Measurements from ENCODE around the gene FOXC1. TPM values are rescaled to one million over a fixed set of nuclear protein-coding genes. Genes with fewer than 3 reads are reported as not detected.

Gene FOXC1
- total RNA-seq, 1 donor from 2014 or later: 2.3 TPM

DNA sequence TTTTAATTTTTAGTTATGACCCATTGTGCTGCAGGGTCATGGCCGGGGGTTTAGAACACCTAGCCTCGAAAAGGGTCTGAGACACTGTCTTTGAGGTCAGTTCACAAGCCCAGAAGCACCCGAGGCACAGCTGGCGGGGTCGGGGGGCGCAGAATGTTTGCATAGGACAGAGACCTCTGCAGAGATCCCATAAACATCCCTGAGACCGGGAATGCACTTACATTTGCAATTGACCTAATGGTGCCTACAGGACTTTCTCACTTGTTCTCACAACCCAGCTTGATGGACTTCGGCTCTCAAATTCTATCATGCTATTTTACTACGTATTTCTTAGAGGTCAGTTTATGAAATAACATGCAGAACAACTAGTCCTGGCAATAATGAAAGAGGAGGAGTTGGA, 33.5 kb upstream of the FOXC1 start:
- no peak for ATAC-seq
- no peaks in the 10 kb centered on the region for H3K27me3 ChIP-seq (ENCODE audit: low read depth)
- no peak for DNase-seq
- H3K4me3 ChIP-seq: no peak overlapping the region
- peak overlapping the region; percentile 62 for H3K27ac ChIP-seq
- H3K36me3 ChIP-seq: no peaks in the 10 kb centered on the region
- H3K4me1 ChIP-seq: no peaks in the 10 kb centered on the region
- intact Hi-C loops (cut with DNase I): no loop called here
- peaks cover 5% of the 10 kb centered on the region for H3K9me3 ChIP-seq
- TF ChIP-seq, protein P1, sequence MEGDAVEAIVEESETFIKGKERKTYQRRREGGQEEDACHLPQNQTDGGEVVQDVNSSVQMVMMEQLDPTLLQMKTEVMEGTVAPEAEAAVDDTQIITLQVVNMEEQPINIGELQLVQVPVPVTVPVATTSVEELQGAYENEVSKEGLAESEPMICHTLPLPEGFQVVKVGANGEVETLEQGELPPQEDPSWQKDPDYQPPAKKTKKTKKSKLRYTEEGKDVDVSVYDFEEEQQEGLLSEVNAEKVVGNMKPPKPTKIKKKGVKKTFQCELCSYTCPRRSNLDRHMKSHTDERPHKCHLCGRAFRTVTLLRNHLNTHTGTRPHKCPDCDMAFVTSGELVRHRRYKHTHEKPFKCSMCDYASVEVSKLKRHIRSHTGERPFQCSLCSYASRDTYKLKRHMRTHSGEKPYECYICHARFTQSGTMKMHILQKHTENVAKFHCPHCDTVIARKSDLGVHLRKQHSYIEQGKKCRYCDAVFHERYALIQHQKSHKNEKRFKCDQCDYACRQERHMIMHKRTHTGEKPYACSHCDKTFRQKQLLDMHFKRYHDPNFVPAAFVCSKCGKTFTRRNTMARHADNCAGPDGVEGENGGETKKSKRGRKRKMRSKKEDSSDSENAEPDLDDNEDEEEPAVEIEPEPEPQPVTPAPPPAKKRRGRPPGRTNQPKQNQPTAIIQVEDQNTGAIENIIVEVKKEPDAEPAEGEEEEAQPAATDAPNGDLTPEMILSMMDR (IDR thresholded peaks at IDR 0.05): no peak

DNA sequence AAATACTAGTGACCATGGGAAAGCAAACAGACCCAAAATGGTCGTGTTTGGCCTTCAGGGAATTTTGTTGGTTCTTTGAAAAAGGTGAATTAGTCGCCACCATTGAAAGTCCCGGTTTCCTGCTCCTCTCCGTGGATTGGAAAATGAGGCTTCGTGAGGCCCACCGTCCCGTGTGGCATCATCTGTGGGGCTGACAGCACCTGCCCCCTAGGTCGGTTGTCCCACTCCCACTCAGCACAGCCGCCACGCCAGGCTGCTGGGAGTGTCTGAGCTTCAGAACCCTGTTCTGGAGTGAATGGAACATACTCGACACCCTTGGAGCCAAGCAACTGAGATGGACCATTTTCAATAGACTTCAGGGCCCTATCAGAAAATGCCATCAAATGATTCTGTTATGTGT, 33.0 kb upstream of the FOXC1 start:
- Histone ChIP-seq H3K36me3 (no peaks in the 10 kb centered on the region), H3K4me1 (no peaks in the 10 kb centered on the region), H3K4me3 (no peak overlapping the region), H3K27ac (no peak overlapping the region), H3K27me3 (ENCODE audit: low read depth) (no peaks in the 10 kb centered on the region), H3K9me3 (no peaks in the 10 kb centered on the region)
- DNase-seq (no peak), ATAC-seq (no peak)
- TF ChIP-seq, protein P1 (IDR thresholded peaks at IDR 0.05): no peak
- intact Hi-C loops (cut with DNase I): no loop called here

DNA sequence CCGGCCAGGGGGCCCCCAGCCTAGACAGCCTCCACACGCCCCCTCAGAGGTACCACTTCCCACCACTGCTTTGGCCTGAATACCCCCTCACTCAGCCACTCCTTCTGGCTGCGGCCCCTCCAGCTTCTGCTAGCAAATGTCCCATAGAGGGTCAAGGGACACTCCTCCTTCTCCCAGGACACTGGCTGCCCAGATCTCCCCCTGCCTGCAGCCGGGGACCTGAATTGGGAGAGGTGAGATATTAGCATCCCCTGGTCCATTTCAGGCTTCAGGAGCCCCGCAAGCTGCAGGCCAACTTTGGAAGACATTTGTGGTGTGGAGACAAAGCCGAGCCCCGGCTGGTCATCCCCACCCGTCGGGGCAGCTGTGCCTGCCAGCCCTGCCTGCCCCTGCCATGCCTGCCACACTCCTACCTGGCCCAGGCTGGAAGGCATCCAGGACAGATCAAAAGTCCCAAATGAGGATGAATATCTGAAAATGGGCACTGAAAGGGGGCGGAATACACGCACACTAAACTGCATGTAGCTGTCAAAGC, 32.5 kb upstream of the FOXC1 start:
- no peaks in the 10 kb centered on the region for H3K4me1 ChIP-seq
- no peak for DNase-seq
- intact Hi-C loops (cut with DNase I): no loop called here
- no peak for ATAC-seq
- TF ChIP-seq, protein P1 (IDR thresholded peaks at IDR 0.05): no peak
- no peak overlapping the region for H3K4me3 ChIP-seq
- H3K36me3 ChIP-seq: no peaks in the 10 kb centered on the region
- no peak overlapping the region for H3K27ac ChIP-seq
- no peaks in the 10 kb centered on the region for H3K9me3 ChIP-seq
- no peaks in the 10 kb centered on the region for H3K27me3 ChIP-seq (ENCODE audit: low read depth)

DNA sequence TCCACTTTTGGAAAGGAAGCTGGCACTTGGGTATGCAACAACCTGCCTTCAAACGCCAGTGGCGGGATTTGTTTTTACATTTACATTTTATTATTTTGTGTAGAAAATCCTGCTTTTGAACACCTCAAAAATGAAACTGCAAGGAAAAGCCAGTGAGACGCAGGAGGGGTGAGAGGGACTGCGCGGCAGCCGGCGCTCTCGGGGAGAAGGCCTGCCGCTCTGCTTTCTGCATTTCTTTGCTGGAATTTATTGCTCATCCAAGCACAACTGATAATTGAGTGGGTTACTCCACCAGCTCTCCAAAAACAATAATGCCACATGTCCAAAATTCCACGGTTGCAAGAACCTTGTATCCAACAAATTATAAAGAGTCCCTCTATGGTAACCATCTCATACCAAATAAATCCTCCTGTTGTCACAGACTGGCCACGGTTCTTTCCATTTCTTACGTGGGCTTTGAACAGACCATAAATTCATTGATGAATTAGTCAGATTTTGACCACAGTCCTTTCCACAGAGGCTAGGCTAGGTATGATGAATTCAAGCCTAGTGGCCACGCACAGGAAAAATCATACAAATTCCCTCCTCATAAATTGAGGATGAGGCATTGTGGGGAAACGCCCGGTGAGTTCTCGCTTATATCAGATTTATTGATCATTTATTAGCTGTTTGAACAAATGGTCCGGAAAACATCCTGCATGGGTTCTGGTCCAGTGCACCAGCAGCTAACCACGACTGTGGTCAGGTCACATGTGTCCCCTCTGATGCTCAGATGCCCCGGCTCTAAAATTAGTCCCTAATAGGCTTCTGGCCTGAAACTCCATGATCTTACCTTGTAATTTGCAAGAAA, 31.6 kb upstream of the FOXC1 start:
- ATAC-seq (no peak), DNase-seq (no peak)
- H3K4me3 ChIP-seq: no peak overlapping the region
- no peaks in the 10 kb centered on the region for H3K36me3 ChIP-seq
- no peaks in the 10 kb centered on the region for H3K4me1 ChIP-seq
- TF ChIP-seq, protein P1 (IDR thresholded peaks at IDR 0.05): no peak
- H3K9me3 ChIP-seq: no peaks in the 10 kb centered on the region
- no peaks in the 10 kb centered on the region for H3K27me3 ChIP-seq (ENCODE audit: low read depth)
- H3K27ac ChIP-seq: no peak overlapping the region
- intact Hi-C loops (cut with DNase I): no loop called here

DNA sequence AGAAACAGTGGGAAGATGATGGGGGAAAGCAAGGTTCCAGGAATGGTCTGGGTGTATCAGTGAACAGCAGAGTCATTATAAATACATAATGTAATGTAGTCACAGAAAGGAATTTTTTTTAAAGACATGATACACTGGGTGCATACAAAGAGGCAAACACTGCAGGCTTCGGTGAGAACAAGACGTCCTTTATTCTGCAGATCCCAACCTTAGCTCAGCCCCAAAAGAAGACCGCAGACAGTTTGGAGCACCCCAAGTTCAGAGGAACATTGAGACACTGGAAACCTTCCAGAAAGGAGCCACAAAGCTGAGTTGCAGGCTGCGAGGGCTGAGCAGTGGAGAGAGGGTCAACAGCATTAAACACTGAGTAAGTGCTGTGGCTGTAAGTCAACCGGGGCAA, 30.6 kb upstream of the FOXC1 start:
- H3K9me3 ChIP-seq: no peaks in the 10 kb centered on the region
- H3K36me3 ChIP-seq: no peaks in the 10 kb centered on the region
- no peak overlapping the region for H3K4me3 ChIP-seq
- H3K27ac ChIP-seq: no peak overlapping the region
- H3K27me3 ChIP-seq (ENCODE audit: low read depth): no peaks in the 10 kb centered on the region
- no peak for ATAC-seq
- no peak for DNase-seq
- intact Hi-C loops (cut with DNase I): no loop called here
- H3K4me1 ChIP-seq: no peaks in the 10 kb centered on the region
- TF ChIP-seq, protein P1 (IDR thresholded peaks at IDR 0.05): no peak

Measured in lower lobe of right lung (tissue), 2 donors.